Colonic mucosa (tissue), 4 donors: Measurements from ENCODE around the gene CES2. TPM values are rescaled to one million over a fixed set of nuclear protein-coding genes. Genes with fewer than 3 reads are reported as not detected.

Source experiments
- DNase-seq: peaks from one replicate; pipeline ENCODE4 v3.0.0-alpha.2; 2020
- H3K27ac ChIP-seq: fragments of 200-600 bp; one replicate; pipeline ENCODE4 v1.8.0; 2021
- H3K27me3 ChIP-seq: fragments of 200-600 bp; one replicate; pipeline ENCODE4 v1.8.0; 2021
- H3K36me3 ChIP-seq: fragments of 200-600 bp; one replicate; pipeline ENCODE4 v1.8.0; 2021
- H3K4me1 ChIP-seq: fragments of 200-600 bp; one replicate; pipeline ENCODE4 v1.8.0; 2021; ENCODE audit warnings: mild to moderate bottlenecking
- H3K4me3 ChIP-seq: fragments of 200-600 bp; one replicate; pipeline ENCODE4 v1.8.0; 2021
- H3K9ac ChIP-seq, 2 donors: one replicate each; pipeline ENCODE4 v1.7.0; 2013; ENCODE audit warnings: control low read depth in 2 of 2, low read depth in 2 of 2, low read length in 2 of 2
- H3K9me3 ChIP-seq: fragments of 200-600 bp; one replicate; pipeline ENCODE4 v1.8.0; 2021
- intact Hi-C: fragments of 100-400 bp; cut with DNase I; formaldehyde crosslinking; loops from one replicate; pipeline ENCODE4 v1.14.1; 2022
- total RNA-seq, 2 donors: library from RNA; stranded (reverse); fragmentation: NEBNext Ultra II Directional in 1 of 2; extraction: Animal tissue kit (Norgen Biotek cat#: 25700) in 1 of 2; gene quantifications; one replicate each; pipeline ENCODE4 v1.2.1, GENCODE V29; 2021
- TF ChIP-seq, protein P1 (sequence below): fragments of 200-600 bp; IDR thresholded peaks from one replicate; pipeline ENCODE4 v1.8.0; 2022; ENCODE audit warnings: antibody characterized with exemption, mild to moderate bottlenecking
- donor health status: healthy.
- donor health status: DM: no; HTN: no; CAD: no.
- donor health status: DM: no; HTN: no; CAD: no.

The CES2 gene
- total RNA-seq, 2 donors from 2014 or later: 407 to 525 TPM

DNA sequence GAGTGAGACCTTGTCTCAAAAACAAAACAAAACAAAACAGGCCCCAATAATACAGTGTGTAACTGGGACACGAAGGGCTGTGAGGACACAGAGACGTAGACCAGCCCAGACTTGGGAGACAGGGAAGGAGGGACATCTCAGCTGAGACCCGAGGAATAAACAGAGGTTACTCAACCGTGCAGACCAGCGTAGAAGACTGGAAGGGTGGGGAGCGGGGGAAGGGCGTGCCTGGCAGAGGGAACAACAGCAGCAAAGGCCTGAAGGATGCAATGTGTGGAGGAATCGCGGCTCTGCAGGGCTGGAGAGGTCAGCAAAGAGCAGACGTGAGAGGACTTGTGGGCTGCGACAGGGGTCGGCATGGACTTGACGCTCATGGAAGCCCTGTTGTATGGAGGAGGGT is 41.4 kb downstream of the CES2 start:
- no peaks in the 10 kb centered on the region for H3K36me3 ChIP-seq
- no peak for DNase-seq
- no peak overlapping the region for H3K27ac ChIP-seq
- no peaks in the 10 kb centered on the region for H3K9me3 ChIP-seq
- no peak overlapping the region for H3K4me3 ChIP-seq
- no peak overlapping the region for H3K9ac ChIP-seq
- no peaks in the 10 kb centered on the region for H3K4me1 ChIP-seq
- H3K27me3 ChIP-seq: no peaks in the 10 kb centered on the region
- TF ChIP-seq, protein P1, sequence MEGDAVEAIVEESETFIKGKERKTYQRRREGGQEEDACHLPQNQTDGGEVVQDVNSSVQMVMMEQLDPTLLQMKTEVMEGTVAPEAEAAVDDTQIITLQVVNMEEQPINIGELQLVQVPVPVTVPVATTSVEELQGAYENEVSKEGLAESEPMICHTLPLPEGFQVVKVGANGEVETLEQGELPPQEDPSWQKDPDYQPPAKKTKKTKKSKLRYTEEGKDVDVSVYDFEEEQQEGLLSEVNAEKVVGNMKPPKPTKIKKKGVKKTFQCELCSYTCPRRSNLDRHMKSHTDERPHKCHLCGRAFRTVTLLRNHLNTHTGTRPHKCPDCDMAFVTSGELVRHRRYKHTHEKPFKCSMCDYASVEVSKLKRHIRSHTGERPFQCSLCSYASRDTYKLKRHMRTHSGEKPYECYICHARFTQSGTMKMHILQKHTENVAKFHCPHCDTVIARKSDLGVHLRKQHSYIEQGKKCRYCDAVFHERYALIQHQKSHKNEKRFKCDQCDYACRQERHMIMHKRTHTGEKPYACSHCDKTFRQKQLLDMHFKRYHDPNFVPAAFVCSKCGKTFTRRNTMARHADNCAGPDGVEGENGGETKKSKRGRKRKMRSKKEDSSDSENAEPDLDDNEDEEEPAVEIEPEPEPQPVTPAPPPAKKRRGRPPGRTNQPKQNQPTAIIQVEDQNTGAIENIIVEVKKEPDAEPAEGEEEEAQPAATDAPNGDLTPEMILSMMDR: no peak
- intact Hi-C loops: loop anchor here (5.0 to 10.0 kb wide), 2 partner anchors 181 to 208 kb away; partner anchors contain the start of genes FBXL8, MATCAP1 and TRADD

GRCh38 chr16:66977341-66978113 is 42.2 kb downstream of the CES2 start:
- no peak overlapping the region for H3K9ac ChIP-seq
- TF ChIP-seq, protein P1: peak; percentile 93
- no peaks in the 10 kb centered on the region for H3K9me3 ChIP-seq
- no peaks in the 10 kb centered on the region for H3K36me3 ChIP-seq
- H3K27ac ChIP-seq: no peak overlapping the region
- intact Hi-C loops: loop anchor here (5.0 to 10.0 kb wide), 2 partner anchors 180 to 207 kb away; partner anchors contain the start of genes FBXL8, MATCAP1 and TRADD
- no peaks in the 10 kb centered on the region for H3K4me1 ChIP-seq
- peak; percentile 93 for DNase-seq
- no peaks in the 10 kb centered on the region for H3K27me3 ChIP-seq
- H3K4me3 ChIP-seq: no peak overlapping the region

- H3K9ac ChIP-seq: no peak overlapping the region
- no peak overlapping the region for H3K4me3 ChIP-seq
- H3K9me3 ChIP-seq: no peaks in the 10 kb centered on the region
- TF ChIP-seq, protein P1: no peak
- intact Hi-C loops: loop anchor here (5.0 to 10.0 kb wide), 2 partner anchors 178 to 206 kb away; partner anchors contain the start of genes FBXL8, MATCAP1 and TRADD
- no peaks in the 10 kb centered on the region for H3K4me1 ChIP-seq
- H3K27ac ChIP-seq: no peak overlapping the region
- no peak for DNase-seq
- no peaks in the 10 kb centered on the region for H3K36me3 ChIP-seq
- no peaks in the 10 kb centered on the region for H3K27me3 ChIP-seq
These were observed 43.8 kb downstream of the CES2 start for GRCh38 chr16:66979011-66979717.

GRCh38 chr16:66983033-66983432 is 47.7 kb downstream of the CES2 start:
- H3K36me3 ChIP-seq: no peaks in the 10 kb centered on the region
- intact Hi-C loops: no loop called here
- no peak for DNase-seq
- H3K27ac ChIP-seq: no peak overlapping the region
- H3K9me3 ChIP-seq: no peaks in the 10 kb centered on the region
- no peak overlapping the region for H3K4me3 ChIP-seq
- no peaks in the 10 kb centered on the region for H3K27me3 ChIP-seq
- H3K9ac ChIP-seq: no peak overlapping the region
- TF ChIP-seq, protein P1: no peak
- H3K4me1 ChIP-seq: no peaks in the 10 kb centered on the region

GRCh38 chr16:66984892-66985311 is 49.6 kb downstream of the CES2 start:
- Histone ChIP-seq H3K4me3 (no peak overlapping the region), H3K27ac (no peak overlapping the region), H3K9ac (no peak overlapping the region), H3K27me3 (no peaks in the 10 kb centered on the region), H3K4me1 (no peaks in the 10 kb centered on the region), H3K9me3 (no peaks in the 10 kb centered on the region), H3K36me3 (no peaks in the 10 kb centered on the region)
- DNase-seq: no peak
- intact Hi-C loops: no loop called here
- TF ChIP-seq, protein P1: no peak
